ENCODE measurements around the gene G6PC3.

DNA sequence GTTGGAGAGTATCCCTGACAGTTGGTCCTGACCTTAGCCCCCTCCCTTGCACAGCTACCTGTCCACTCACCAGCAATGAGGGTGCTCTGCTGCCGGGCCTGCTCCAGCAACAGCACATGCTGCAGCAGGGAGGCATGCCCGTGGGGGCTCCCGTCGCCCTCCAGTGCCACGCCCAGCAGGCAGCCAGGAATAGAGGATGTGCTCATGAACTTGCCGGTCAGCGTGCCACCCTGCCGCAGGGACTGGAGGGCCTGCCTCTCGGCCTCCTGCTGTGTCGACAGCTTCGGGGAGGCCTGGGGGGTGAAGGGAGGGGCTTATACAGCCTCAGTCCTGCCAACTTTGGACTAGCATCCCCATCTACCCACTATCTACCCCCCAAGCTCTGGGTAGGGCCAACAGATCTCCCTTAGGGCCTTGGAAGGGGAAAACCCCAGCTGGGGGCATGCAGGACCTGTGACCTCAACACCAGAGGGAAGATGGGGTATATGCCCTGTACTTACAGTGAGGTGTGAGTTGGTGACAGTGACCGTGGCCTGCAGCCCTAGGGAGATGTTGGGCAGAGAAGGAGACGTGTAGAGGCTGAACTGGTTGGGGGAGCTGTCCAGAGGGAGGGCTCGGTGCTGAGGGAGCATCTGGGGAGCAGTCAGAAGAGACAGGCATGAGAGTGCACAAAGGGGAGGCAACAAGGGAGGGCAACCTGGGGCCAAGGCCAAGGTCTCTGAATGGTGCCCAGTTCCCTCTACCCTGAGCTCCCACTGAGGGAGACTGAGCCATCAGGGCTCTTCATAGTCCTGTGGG, 20.9 kb downstream of the G6PC3 start:
- TF ChIP-seq, protein P1, sequence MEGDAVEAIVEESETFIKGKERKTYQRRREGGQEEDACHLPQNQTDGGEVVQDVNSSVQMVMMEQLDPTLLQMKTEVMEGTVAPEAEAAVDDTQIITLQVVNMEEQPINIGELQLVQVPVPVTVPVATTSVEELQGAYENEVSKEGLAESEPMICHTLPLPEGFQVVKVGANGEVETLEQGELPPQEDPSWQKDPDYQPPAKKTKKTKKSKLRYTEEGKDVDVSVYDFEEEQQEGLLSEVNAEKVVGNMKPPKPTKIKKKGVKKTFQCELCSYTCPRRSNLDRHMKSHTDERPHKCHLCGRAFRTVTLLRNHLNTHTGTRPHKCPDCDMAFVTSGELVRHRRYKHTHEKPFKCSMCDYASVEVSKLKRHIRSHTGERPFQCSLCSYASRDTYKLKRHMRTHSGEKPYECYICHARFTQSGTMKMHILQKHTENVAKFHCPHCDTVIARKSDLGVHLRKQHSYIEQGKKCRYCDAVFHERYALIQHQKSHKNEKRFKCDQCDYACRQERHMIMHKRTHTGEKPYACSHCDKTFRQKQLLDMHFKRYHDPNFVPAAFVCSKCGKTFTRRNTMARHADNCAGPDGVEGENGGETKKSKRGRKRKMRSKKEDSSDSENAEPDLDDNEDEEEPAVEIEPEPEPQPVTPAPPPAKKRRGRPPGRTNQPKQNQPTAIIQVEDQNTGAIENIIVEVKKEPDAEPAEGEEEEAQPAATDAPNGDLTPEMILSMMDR (IDR thresholded peaks at IDR 0.05) = no peak
- no peak for TF ChIP-seq POLR2A (IDR thresholded peaks at IDR 0.05)

Measured in lower leg skin (tissue), 3 donors.